ENCODE results near the gene RIMS3. TPM values are rescaled to one million over a fixed set of nuclear protein-coding genes. Genes with fewer than 3 reads are reported as not detected.

RIMS3 gene
- total and polyA plus RNA-seq, 9 donors = 1.3 to 12.6 (median 4.4) TPM

DNA sequence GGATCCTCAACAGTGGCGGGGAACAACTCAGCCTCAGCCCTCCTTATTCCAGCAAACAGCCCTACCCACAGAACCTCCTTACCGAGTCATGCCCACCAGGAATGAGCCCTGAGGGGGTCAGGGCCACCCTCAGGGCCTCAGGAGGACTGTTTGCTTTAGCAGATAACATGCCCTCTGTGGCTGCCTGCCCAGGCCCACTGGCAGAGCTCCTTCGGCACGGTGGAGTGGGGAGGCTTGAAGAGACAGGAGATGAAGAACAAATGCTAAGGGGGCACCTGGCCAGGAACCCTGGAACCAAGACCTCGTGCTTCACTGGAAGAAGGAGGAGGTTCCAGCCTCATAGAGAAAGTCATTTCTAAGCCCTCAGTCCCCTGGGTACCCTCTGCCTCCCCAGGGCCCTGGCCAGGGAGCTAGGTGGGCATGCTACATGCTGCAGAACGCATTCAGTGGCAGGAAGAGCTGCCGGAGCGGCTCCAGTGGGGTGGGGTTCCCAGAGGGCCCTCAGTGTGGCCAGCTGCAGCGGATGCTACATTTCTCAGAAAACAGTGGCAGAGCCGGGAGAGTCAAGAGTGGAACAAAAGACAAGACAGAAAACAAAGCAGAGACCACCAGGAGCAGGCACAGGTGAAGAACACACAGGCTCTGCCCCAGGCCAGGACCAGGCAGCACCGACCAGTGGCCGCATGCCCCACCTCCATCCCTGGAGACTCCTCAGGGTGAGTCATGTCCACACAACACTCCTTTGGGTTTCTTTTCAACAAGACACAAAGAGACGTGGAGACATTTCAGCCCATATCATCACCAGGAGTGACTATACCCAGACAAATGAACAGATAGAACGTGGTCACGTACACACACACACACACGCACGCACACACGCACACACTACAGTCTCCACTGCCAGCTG, 39.8 kb downstream of the RIMS3 start:
- TF ChIP-seq, protein P1, sequence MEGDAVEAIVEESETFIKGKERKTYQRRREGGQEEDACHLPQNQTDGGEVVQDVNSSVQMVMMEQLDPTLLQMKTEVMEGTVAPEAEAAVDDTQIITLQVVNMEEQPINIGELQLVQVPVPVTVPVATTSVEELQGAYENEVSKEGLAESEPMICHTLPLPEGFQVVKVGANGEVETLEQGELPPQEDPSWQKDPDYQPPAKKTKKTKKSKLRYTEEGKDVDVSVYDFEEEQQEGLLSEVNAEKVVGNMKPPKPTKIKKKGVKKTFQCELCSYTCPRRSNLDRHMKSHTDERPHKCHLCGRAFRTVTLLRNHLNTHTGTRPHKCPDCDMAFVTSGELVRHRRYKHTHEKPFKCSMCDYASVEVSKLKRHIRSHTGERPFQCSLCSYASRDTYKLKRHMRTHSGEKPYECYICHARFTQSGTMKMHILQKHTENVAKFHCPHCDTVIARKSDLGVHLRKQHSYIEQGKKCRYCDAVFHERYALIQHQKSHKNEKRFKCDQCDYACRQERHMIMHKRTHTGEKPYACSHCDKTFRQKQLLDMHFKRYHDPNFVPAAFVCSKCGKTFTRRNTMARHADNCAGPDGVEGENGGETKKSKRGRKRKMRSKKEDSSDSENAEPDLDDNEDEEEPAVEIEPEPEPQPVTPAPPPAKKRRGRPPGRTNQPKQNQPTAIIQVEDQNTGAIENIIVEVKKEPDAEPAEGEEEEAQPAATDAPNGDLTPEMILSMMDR (IDR thresholded peaks at IDR 0.05) = no peak
- TF ChIP-seq EP300 (IDR thresholded peaks at IDR 0.05) = no peak
- TF ChIP-seq POLR2A (IDR thresholded peaks at IDR 0.05) = no peak
- Histone ChIP-seq H3K9me3 (no peaks in the 10 kb centered on the region), H3K4me1 (ENCODE audit: insufficient read depth) (no peaks in the 10 kb centered on the region), H3K36me3 (no peaks in the 10 kb centered on the region), H3K27me3 (no peaks in the 10 kb centered on the region), H3K27ac (no peak overlapping the region), H3K4me3 (no peak overlapping the region)
- no peak for DNase-seq
- intact Hi-C loops (cut with DNase I) = no loop called here
- WGBS, 3 donors = 55 to 65% (median 63%) methylated on average over 18 of the region's 18 CpGs

DNA sequence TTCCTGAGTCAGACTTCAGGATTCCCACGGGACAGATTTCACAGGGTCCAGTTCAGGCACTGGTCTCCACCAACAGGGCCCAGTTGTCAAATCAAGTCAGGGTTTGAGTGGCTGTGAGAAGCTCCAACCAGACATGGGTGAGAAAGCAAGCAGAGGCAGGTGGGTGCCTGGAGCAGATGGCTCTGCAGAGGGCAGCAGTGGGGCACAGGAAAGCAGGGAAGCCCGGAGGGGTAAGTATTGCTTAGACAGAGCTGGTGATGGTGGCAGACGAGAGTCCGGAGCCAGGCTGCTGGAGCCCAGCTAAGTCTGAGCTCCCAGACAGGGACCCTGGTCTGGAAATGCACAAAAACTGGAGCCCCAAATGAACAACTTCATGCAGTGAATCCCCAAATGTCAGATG, 40.4 kb downstream of the RIMS3 start:
- intact Hi-C loops (cut with DNase I) = no loop called here
- H3K36me3 ChIP-seq = no peaks in the 10 kb centered on the region
- TF ChIP-seq, protein P1 (IDR thresholded peaks at IDR 0.05) = no peak
- TF ChIP-seq EP300 (IDR thresholded peaks at IDR 0.05) (no peak), POLR2A (IDR thresholded peaks at IDR 0.05) (no peak)
- 36 to 56% (median 52%) methylated on average over 4 of the region's 4 CpGs for WGBS, 3 donors
- no peak for DNase-seq
- no peak overlapping the region for H3K4me3 ChIP-seq
- no peaks in the 10 kb centered on the region for H3K27me3 ChIP-seq
- H3K4me1 ChIP-seq (ENCODE audit: insufficient read depth) = no peaks in the 10 kb centered on the region
- no peaks in the 10 kb centered on the region for H3K9me3 ChIP-seq
- H3K27ac ChIP-seq = no peak overlapping the region

DNA sequence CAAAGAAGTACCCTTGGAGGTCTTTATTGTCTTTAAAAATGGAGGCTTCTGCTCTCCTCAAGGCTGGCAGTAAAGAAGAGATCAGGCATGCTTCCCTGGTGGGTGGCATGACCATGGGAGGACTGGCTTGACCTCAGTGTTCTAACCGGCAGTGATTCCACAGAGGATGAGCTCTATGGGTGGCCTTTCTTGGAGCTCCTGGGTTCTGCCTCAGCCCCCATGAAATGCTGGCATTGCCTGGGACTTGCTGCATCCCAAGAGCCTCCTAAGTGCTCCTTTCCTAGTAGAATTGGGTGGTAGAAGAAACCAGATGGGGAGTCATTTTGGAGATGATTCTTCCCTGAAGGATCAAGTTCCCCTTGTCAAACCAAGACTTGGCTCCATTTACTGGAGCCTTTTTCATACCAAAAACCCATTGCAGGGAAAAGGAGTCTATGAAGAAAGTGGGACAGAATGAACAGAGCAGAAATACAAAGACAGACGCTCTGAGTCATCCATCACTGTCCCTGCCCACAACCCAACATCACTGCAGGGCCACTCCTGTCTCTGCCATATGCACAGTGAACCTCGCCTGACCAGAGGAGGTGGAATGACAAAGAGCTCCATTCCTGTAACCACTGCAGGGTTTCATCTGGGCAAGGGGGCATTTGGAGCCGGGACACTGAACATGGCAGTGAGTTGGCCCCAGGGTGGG, 42.4 kb downstream of the RIMS3 start:
- H3K4me3 ChIP-seq = no peak overlapping the region
- DNase-seq = no peak
- WGBS, 3 donors = 84 to 89% (median 88%) methylated on average over 4 of the region's 4 CpGs

DNA sequence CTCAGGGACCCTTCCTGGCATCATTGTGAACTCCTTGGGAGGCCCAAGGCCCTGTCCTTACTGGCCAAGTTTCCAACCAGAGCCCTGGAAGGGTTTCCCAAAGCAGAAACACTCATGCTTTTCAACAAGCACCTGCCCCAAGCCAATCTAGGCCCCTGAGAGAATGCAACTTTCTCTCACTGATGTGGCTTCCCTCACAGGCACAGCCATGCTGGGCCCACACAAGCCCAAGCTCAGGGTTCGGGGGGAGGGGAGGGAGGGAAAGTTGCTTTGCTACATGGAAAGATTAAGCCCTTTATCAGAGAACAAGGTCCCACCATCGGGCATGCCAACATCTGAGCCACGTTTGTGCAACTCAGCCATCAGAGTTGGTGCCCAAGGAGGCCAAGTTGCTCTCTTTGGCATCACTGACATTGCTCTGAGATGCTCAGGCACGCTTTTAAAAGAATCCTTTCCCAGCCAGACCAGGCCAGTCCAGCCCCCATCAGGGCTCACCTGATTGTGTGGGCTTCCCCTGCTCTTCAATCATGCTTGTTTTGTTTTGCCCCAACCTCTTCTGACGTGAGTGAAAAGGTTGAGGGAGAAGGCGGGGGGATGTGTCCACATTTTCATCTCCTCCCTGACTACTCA, 43.5 kb downstream of the RIMS3 start:
- no peaks in the 10 kb centered on the region for H3K9me3 ChIP-seq
- H3K36me3 ChIP-seq = no peaks in the 10 kb centered on the region
- intact Hi-C loops (cut with DNase I) = no loop called here
- no peak for DNase-seq
- TF ChIP-seq EP300 (IDR thresholded peaks at IDR 0.05) = no peak
- TF ChIP-seq, protein P1 (IDR thresholded peaks at IDR 0.05) = no peak
- TF ChIP-seq POLR2A (IDR thresholded peaks at IDR 0.05) = no peak
- H3K4me1 ChIP-seq (ENCODE audit: insufficient read depth) = no peaks in the 10 kb centered on the region
- no peak overlapping the region for H3K27ac ChIP-seq
- H3K27me3 ChIP-seq = no peaks in the 10 kb centered on the region
- WGBS, 3 donors = 77 to 80% (median 79%) methylated on average over 6 of the region's 6 CpGs
- no peak overlapping the region for H3K4me3 ChIP-seq

More for the DNA sequence above, 42.4 kb downstream of the RIMS3 start:
- no peaks in the 10 kb centered on the region for H3K4me1 ChIP-seq (ENCODE audit: insufficient read depth)
- intact Hi-C loops (cut with DNase I) = no loop called here
- H3K27me3 ChIP-seq = no peaks in the 10 kb centered on the region
- no peaks in the 10 kb centered on the region for H3K36me3 ChIP-seq
- TF ChIP-seq POLR2A (IDR thresholded peaks at IDR 0.05) = no peak
- TF ChIP-seq, protein P1 (IDR thresholded peaks at IDR 0.05) = no peak
- no peak for TF ChIP-seq EP300 (IDR thresholded peaks at IDR 0.05)
- no peak overlapping the region for H3K27ac ChIP-seq
- no peaks in the 10 kb centered on the region for H3K9me3 ChIP-seq

Measured in ovary (tissue), 9 donors.